Upper lobe of left lung (tissue), 4 donors: ENCODE results near the gene SLC26A8.

Source experiments
- POLR2AphosphoS5 ChIP-seq, 2 donors: sonication (generic); formaldehyde crosslinking; IDR thresholded peaks; one replicate each; pipeline ENCODE4 v1.5.1; 2017; ENCODE audit warnings: antibody characterized with exemption in 2 of 2
- TF ChIP-seq, protein P1 (sequence below), 6 experiments: fragments of 450-650 bp in 4 of 6; fragments of 200-600 bp in 2 of 6; sonication (generic) in 2 of 6; IDR thresholded peaks; one replicate each; pipeline ENCODE4 v1.5.1; 2016 to 2019; ENCODE audit warnings: antibody characterized with exemption in 6 of 6

DNA sequence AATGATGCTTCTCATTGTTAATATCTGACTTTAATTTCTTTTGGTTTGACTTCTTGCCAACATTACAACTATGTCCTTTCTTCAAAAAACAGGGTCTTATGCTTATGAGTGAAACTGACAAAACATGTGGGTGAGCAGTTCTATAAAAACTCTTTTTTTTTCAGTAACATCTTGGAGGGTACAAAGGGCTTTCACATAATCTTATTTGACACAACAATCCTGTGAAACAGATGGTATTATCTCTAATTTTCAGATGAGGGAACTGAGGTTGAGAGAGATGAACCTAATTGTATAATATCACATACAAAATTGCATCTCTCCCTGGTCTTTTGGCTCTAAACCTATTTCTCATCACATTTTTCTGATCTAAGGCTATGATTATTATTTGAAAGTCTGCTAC lies 41.5 kb upstream of the SLC26A8 start:
- no peak for TF ChIP-seq POLR2AphosphoS5 (IDR thresholded peaks at IDR 0.05)
- TF ChIP-seq, protein P1, sequence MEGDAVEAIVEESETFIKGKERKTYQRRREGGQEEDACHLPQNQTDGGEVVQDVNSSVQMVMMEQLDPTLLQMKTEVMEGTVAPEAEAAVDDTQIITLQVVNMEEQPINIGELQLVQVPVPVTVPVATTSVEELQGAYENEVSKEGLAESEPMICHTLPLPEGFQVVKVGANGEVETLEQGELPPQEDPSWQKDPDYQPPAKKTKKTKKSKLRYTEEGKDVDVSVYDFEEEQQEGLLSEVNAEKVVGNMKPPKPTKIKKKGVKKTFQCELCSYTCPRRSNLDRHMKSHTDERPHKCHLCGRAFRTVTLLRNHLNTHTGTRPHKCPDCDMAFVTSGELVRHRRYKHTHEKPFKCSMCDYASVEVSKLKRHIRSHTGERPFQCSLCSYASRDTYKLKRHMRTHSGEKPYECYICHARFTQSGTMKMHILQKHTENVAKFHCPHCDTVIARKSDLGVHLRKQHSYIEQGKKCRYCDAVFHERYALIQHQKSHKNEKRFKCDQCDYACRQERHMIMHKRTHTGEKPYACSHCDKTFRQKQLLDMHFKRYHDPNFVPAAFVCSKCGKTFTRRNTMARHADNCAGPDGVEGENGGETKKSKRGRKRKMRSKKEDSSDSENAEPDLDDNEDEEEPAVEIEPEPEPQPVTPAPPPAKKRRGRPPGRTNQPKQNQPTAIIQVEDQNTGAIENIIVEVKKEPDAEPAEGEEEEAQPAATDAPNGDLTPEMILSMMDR (IDR thresholded peaks at IDR 0.05) = no peak
